CD4-positive, CD25-positive, alpha-beta regulatory T cell (primary cell): ENCODE results near the gene LIN28B. TPM values are rescaled to one million over a fixed set of nuclear protein-coding genes. Genes with fewer than 3 reads are reported as not detected.

Source experiments
- ATAC-seq, 2 donors: fragments of 150-1000 bp; cut with Tn5 transposase; one replicate each; pipeline ENCODE4 v1.10.0; 2021; ENCODE audit warnings: low read depth in 2 of 2, moderate number of reproducible peaks in 2 of 2, moderate library complexity in 1 of 2
- DNase-seq, 3 donors: peaks; one replicate each; pipeline versions ENCODE4 v3.0.0 to v3.0.0-alpha.2; 2012 to 2022; ENCODE audit warnings: mixed read lengths in 1 of 3
- H3K27ac ChIP-seq: one replicate; pipeline ENCODE4 v1.7.0; 2013; ENCODE audit warnings: mild to moderate bottlenecking, low read length; ENCODE audit not compliant: insufficient read depth, poor library complexity, severe bottlenecking
- H3K27me3 ChIP-seq: one replicate; pipeline ENCODE4 v1.7.0; 2013; ENCODE audit warnings: low read length; ENCODE audit not compliant: control insufficient read depth, insufficient read depth
- H3K36me3 ChIP-seq: one replicate; pipeline ENCODE4 v1.7.0; 2013; ENCODE audit warnings: mild to moderate bottlenecking, low read length, moderate library complexity; ENCODE audit not compliant: control insufficient read depth, insufficient read depth
- H3K4me1 ChIP-seq: 2 replicates; pipeline ENCODE4 v1.7.0; 2013; ENCODE audit warnings: mild to moderate bottlenecking, low read length; ENCODE audit not compliant: insufficient read depth, control insufficient read depth, poor library complexity, severe bottlenecking
- H3K4me3 ChIP-seq: one replicate; pipeline ENCODE4 v1.7.0; 2013; ENCODE audit warnings: low read depth, mild to moderate bottlenecking, low read length, moderate library complexity
- H3K9me3 ChIP-seq, 2 experiments: 1 replicate in 1 of 2; 2 replicates in 1 of 2; pipeline ENCODE4 v1.7.0; 2013; ENCODE audit warnings: low read length in 2 of 2, mild to moderate bottlenecking in 1 of 2, moderate library complexity in 1 of 2; ENCODE audit not compliant: control insufficient read depth in 2 of 2
- H3K27ac Mint-ChIP-seq, 3 donors: one replicate each; pipeline ENCODE4 v1.8.0; 2020 to 2022; ENCODE audit warnings: mild to moderate bottlenecking in 3 of 3, mixed read lengths in 3 of 3, moderate library complexity in 2 of 3
- H3K27me3 Mint-ChIP-seq: one replicate; pipeline ENCODE4 v1.8.0; 2022; ENCODE audit warnings: mild to moderate bottlenecking, mixed read lengths
- H3K36me3 Mint-ChIP-seq: one replicate; pipeline ENCODE4 v1.8.0; 2020; ENCODE audit warnings: mixed read lengths
- H3K4me1 Mint-ChIP-seq, 4 donors: one replicate each; pipeline ENCODE4 v1.8.0; 2020 to 2022; ENCODE audit warnings: mixed read lengths in 4 of 4, mild to moderate bottlenecking in 1 of 4
- H3K4me3 Mint-ChIP-seq, 4 donors: one replicate each; pipeline ENCODE4 v1.8.0; 2020 to 2022; ENCODE audit warnings: mild to moderate bottlenecking in 4 of 4, mixed read lengths in 4 of 4, moderate library complexity in 3 of 4
- H3K9me3 Mint-ChIP-seq, 7 donors: one replicate each; pipeline ENCODE4 v1.8.0; 2020 to 2022; ENCODE audit warnings: mixed read lengths in 7 of 7, mild to moderate bottlenecking in 3 of 7, moderate library complexity in 2 of 7
- polyA plus RNA-seq, 4 donors: library from polyadenylated mRNA; unstranded; fragments of 300-500 nt; fragmentation: Illumina TruSeq; gene quantifications; one replicate each; pipeline ENCODE4 v1.2.3, GENCODE V29; 2021
- total RNA-seq: library from RNA; stranded (reverse); gene quantifications from one replicate; pipeline ENCODE4 v1.2.3, GENCODE V29; 2022

Gene LIN28B
- total and polyA plus RNA-seq, 5 donors from 2014 or later, result not detected

GRCh38 chr6:105021399-105021798 lies 64.5 kb downstream of the LIN28B start:
- H3K4me3 ChIP-seq, result no peak overlapping the region
- no peak overlapping the region for H3K4me3 Mint-ChIP-seq
- peaks cover 23% of the 10 kb centered on the region for H3K27me3 Mint-ChIP-seq
- no peak overlapping the region for H3K27ac ChIP-seq
- DNase-seq (no peak), ATAC-seq (no peak)
- H3K4me1 Mint-ChIP-seq, result no peaks in the 10 kb centered on the region
- peaks cover 0 to 1% (median 0%) of the 10 kb centered on the region in 7 donors for H3K9me3 Mint-ChIP-seq
- no peaks in the 10 kb centered on the region for H3K9me3 ChIP-seq
- H3K27me3 ChIP-seq, result peaks cover 4% of the 10 kb centered on the region
- no peaks in the 10 kb centered on the region for H3K4me1 ChIP-seq
- H3K36me3 Mint-ChIP-seq, result no peaks in the 10 kb centered on the region
- no peak overlapping the region for H3K27ac Mint-ChIP-seq
- H3K36me3 ChIP-seq, result no peaks in the 10 kb centered on the region

DNA sequence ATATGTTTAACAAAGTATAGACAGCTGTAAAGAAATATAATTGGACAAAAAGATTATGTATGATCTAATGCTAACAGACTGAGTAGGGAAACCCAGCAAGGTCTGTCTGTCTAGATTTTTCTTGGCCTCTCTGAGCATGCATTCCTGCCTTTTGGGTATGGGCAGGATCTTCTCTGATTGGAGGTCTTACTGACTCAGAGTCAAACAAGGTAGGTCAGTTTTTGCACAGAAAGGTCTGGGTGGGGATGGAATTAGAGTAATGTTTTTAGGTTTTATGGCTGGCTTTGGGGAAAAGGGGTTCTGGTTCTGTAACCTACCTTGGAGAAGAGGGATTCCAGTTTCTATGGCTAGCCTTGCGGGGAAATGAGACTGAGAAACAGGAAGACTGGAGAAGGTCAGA lies 65.5 kb downstream of the LIN28B start:
- Histone ChIP-seq H3K9me3 (no peaks in the 10 kb centered on the region), H3K4me1 (no peaks in the 10 kb centered on the region), H3K36me3 (no peaks in the 10 kb centered on the region), H3K4me3 (no peak overlapping the region), H3K27me3 (peaks cover 4% of the 10 kb centered on the region), H3K27ac (no peak overlapping the region)
- Mint-ChIP-seq H3K27ac (peak overlapping the region in 1 of 3 donors; percentile 2), H3K36me3 (no peaks in the 10 kb centered on the region), H3K4me1 (no peaks in the 10 kb centered on the region), H3K27me3 (peaks cover 23% of the 10 kb centered on the region), H3K4me3 (no peak overlapping the region), H3K9me3 (peaks cover 0 to 1% (median 0%) of the 10 kb centered on the region in 7 donors)
- DNase-seq (no peak), ATAC-seq (no peak)

GRCh38 chr6:105024803-105025202 lies 67.9 kb downstream of the LIN28B start:
- Histone ChIP-seq H3K27ac (no peak overlapping the region), H3K27me3 (peaks cover 13% of the 10 kb centered on the region), H3K36me3 (no peaks in the 10 kb centered on the region), H3K4me3 (no peak overlapping the region), H3K9me3 (no peaks in the 10 kb centered on the region), H3K4me1 (no peaks in the 10 kb centered on the region)
- H3K27ac Mint-ChIP-seq, result no peak overlapping the region
- no peak overlapping the region for H3K4me3 Mint-ChIP-seq
- no peaks in the 10 kb centered on the region for H3K9me3 Mint-ChIP-seq
- H3K27me3 Mint-ChIP-seq, result peaks cover 11% of the 10 kb centered on the region
- no peaks in the 10 kb centered on the region for H3K4me1 Mint-ChIP-seq
- ATAC-seq, result no peak
- no peak for DNase-seq
- H3K36me3 Mint-ChIP-seq, result no peaks in the 10 kb centered on the region

DNA sequence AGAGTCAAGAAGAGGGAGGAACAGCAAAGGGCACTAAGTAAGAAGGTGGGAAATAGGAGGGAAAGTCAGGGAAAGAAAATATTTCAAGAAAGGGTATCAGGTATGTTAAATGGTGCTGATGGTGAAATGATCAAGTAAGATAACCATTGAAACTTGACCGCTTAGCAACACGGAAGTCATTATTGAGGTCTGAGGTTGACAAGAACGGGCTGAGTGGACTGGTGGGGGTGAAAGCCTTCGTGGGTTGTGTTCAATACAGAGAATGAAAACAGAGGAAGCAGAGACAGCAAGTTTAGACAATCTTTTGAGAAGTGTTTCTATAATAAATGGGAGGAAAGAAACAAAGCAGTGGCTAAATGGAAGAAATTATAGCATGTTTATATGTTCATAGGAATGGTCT lies 72.0 kb downstream of the LIN28B start:
- H3K4me1 ChIP-seq, result no peaks in the 10 kb centered on the region
- no peak for ATAC-seq
- DNase-seq, result no peak
- H3K36me3 Mint-ChIP-seq, result no peaks in the 10 kb centered on the region
- no peaks in the 10 kb centered on the region for H3K9me3 ChIP-seq
- no peak overlapping the region for H3K4me3 ChIP-seq
- H3K27ac ChIP-seq, result no peak overlapping the region
- no peaks in the 10 kb centered on the region for H3K4me1 Mint-ChIP-seq
- H3K4me3 Mint-ChIP-seq, result no peak overlapping the region
- H3K36me3 ChIP-seq, result no peaks in the 10 kb centered on the region
- H3K9me3 Mint-ChIP-seq, result peaks cover 0 to 2% (median 0%) of the 10 kb centered on the region in 7 donors
- H3K27me3 Mint-ChIP-seq, result peaks cover 26% of the 10 kb centered on the region
- H3K27me3 ChIP-seq, result peaks cover 13% of the 10 kb centered on the region
- H3K27ac Mint-ChIP-seq, result no peak overlapping the region

GRCh38 chr6:105029581-105029980 lies 72.7 kb downstream of the LIN28B start:
- H3K27me3 ChIP-seq, result peaks cover 13% of the 10 kb centered on the region
- Mint-ChIP-seq H3K9me3 (peaks cover 0 to 2% (median 0%) of the 10 kb centered on the region in 7 donors), H3K4me3 (no peak overlapping the region), H3K36me3 (no peaks in the 10 kb centered on the region), H3K27ac (no peak overlapping the region), H3K4me1 (no peaks in the 10 kb centered on the region), H3K27me3 (peaks cover 23% of the 10 kb centered on the region)
- no peaks in the 10 kb centered on the region for H3K9me3 ChIP-seq
- H3K27ac ChIP-seq, result no peak overlapping the region
- H3K4me3 ChIP-seq, result no peak overlapping the region
- H3K4me1 ChIP-seq, result no peaks in the 10 kb centered on the region
- ATAC-seq (no peak), DNase-seq (no peak)
- H3K36me3 ChIP-seq, result no peaks in the 10 kb centered on the region

GRCh38 chr6:105034470-105034869 lies 77.6 kb downstream of the LIN28B start:
- no peak overlapping the region for H3K4me3 ChIP-seq
- peaks cover 0 to 2% (median 0%) of the 10 kb centered on the region in 7 donors for H3K9me3 Mint-ChIP-seq
- H3K36me3 Mint-ChIP-seq, result no peaks in the 10 kb centered on the region
- no peak overlapping the region for H3K27ac Mint-ChIP-seq
- H3K27ac ChIP-seq, result no peak overlapping the region
- H3K4me1 ChIP-seq, result no peaks in the 10 kb centered on the region
- no peaks in the 10 kb centered on the region for H3K4me1 Mint-ChIP-seq
- H3K36me3 ChIP-seq, result no peaks in the 10 kb centered on the region
- H3K27me3 Mint-ChIP-seq, result peaks cover 42% of the 10 kb centered on the region
- peaks cover 6% of the 10 kb centered on the region for H3K27me3 ChIP-seq
- no peaks in the 10 kb centered on the region for H3K9me3 ChIP-seq
- no peak for DNase-seq
- H3K4me3 Mint-ChIP-seq, result no peak overlapping the region
- no peak for ATAC-seq

GRCh38 chr6:105035299-105035698 lies 78.4 kb downstream of the LIN28B start:
- peaks cover 48% of the 10 kb centered on the region for H3K27me3 Mint-ChIP-seq
- no peak overlapping the region for H3K27ac Mint-ChIP-seq
- H3K9me3 Mint-ChIP-seq, result peaks cover 0 to 2% (median 0%) of the 10 kb centered on the region in 7 donors
- Histone ChIP-seq H3K27ac (no peak overlapping the region), H3K9me3 (no peaks in the 10 kb centered on the region), H3K36me3 (no peaks in the 10 kb centered on the region), H3K27me3 (peaks cover 8% of the 10 kb centered on the region), H3K4me1 (no peaks in the 10 kb centered on the region), H3K4me3 (no peak overlapping the region)
- DNase-seq (no peak), ATAC-seq (no peak)
- no peak overlapping the region for H3K4me3 Mint-ChIP-seq
- no peaks in the 10 kb centered on the region for H3K36me3 Mint-ChIP-seq
- H3K4me1 Mint-ChIP-seq, result no peaks in the 10 kb centered on the region

DNA sequence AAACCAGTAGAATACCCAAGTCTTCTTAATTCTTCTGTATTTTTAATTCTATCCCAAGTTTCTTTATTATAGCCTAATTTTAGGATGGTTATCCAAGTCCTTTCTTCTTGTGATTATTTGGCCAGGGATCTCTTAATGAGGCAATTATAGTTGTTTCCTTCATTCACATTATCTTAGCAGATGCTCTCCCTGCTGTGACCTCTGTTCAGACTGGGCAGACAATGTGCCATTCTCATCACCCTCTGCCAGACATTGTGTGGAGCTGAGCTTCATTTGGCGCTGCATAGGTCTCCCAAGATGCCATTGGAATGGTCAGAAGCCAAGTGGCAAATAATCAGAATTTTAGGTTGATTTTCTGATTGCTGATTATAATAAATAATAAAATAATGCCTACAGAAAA lies 79.4 kb downstream of the LIN28B start:
- DNase-seq, result no peak
- H3K9me3 ChIP-seq, result no peaks in the 10 kb centered on the region
- H3K36me3 Mint-ChIP-seq, result no peaks in the 10 kb centered on the region
- H3K27ac ChIP-seq, result no peak overlapping the region
- peaks cover 8% of the 10 kb centered on the region for H3K27me3 ChIP-seq
- H3K27ac Mint-ChIP-seq, result no peak overlapping the region
- no peaks in the 10 kb centered on the region for H3K36me3 ChIP-seq
- ATAC-seq, result no peak
- H3K9me3 Mint-ChIP-seq, result peaks cover 0 to 2% (median 0%) of the 10 kb centered on the region in 7 donors
- no peak overlapping the region for H3K4me3 ChIP-seq
- no peaks in the 10 kb centered on the region for H3K4me1 Mint-ChIP-seq
- H3K4me3 Mint-ChIP-seq, result no peak overlapping the region
- H3K4me1 ChIP-seq, result no peaks in the 10 kb centered on the region
- H3K27me3 Mint-ChIP-seq, result peaks cover 48% of the 10 kb centered on the region
